ENCODE data around the gene BORCS5. TPM values are rescaled to one million over a fixed set of nuclear protein-coding genes. Genes with fewer than 3 reads are reported as not detected.
"Not testable (repeated sequence)": the region's sequence is repeated elsewhere in the genome, so short reads cannot be mapped to it uniquely, and the experiment has no call there.

Gene BORCS5
- 10 to 100 TPM; 30.9 to 32.4 TPM for total RNA-seq

- POLR2A ChIA-PET = interaction anchor here (0.6 to 8.4 kb wide), 65 partner anchors 7 to 1186 kb away, joined by 3 to 576 read pairs (median 5); partner anchors contain the start of genes BCL2L14, CDKN1B, CREBL2 and DUSP16
These were observed at the start of gene BORCS5 for GRCh38 chr12:12356896-12357718. TSS of gene BORCS5 (plus strand) at chr12:12357078. CDS start at chr12:12357452, 374 bp downstream.

GRCh38 chr12:12310695-12311094, 46.2 kb upstream of the BORCS5 start:
- H3K27me3 Mint-ChIP-seq; CTCF ChIA-PET; H3K9me3 Mint-ChIP-seq; DNase-seq; H3K36me3 Mint-ChIP-seq (ENCODE audit: low read depth); H3K4me3 Mint-ChIP-seq; POLR2A ChIA-PET; H3K27ac Mint-ChIP-seq; H3K4me1 Mint-ChIP-seq: not testable (repeated sequence)

More at GRCh38 chr12:12356896-12357718, at the start of gene BORCS5:
- Mint-ChIP-seq H3K27ac (peak within 1 kb of the TSS; percentile 93), H3K36me3 (ENCODE audit: low read depth) (peaks cover 12% of the 10 kb centered on the region), H3K27me3 (no peaks in the 10 kb centered on the region), H3K4me1 (peaks cover 51% of the 10 kb centered on the region), H3K9me3 (no peaks in the 10 kb centered on the region), H3K4me3 (peak within 1 kb of the TSS; percentile 87)
- DNase-seq = peak; percentile 99
- CTCF ChIA-PET = interaction anchor here (0.6 to 3.8 kb wide), 29 partner anchors 8 to 707 kb away, joined by 3 to 31 read pairs (median 4); partner anchors contain the start of gene ETV6

GRCh38 chr12:12315838-12316237, 41.0 kb upstream of the BORCS5 start:
- no peak overlapping the region for H3K27ac Mint-ChIP-seq
- no peak for DNase-seq
- H3K27me3 Mint-ChIP-seq = peaks cover 7% of the 10 kb centered on the region
- CTCF ChIA-PET = interaction anchor here (0.8 to 1.1 kb wide), 2 partner anchors 12 to 32 kb away, joined by 3 to 5 read pairs; no protein-coding TSS in a partner anchor
- no peaks in the 10 kb centered on the region for H3K36me3 Mint-ChIP-seq (ENCODE audit: low read depth)
- POLR2A ChIA-PET = no interaction called here
- no peaks in the 10 kb centered on the region for H3K4me1 Mint-ChIP-seq
- H3K9me3 Mint-ChIP-seq = no peaks in the 10 kb centered on the region
- no peak overlapping the region for H3K4me3 Mint-ChIP-seq

GRCh38 chr12:12319451-12320183, 37.3 kb upstream of the BORCS5 start:
- no peak overlapping the region for H3K4me3 Mint-ChIP-seq
- no peaks in the 10 kb centered on the region for H3K36me3 Mint-ChIP-seq (ENCODE audit: low read depth)
- POLR2A ChIA-PET = interaction anchor here (0.8 kb wide), 1 partner anchor 23 kb away, joined by 3 read pairs; no protein-coding TSS in a partner anchor
- H3K27me3 Mint-ChIP-seq = peaks cover 7% of the 10 kb centered on the region
- no peaks in the 10 kb centered on the region for H3K4me1 Mint-ChIP-seq
- H3K27ac Mint-ChIP-seq = no peak overlapping the region
- DNase-seq = no peak
- no peaks in the 10 kb centered on the region for H3K9me3 Mint-ChIP-seq
- CTCF ChIA-PET = interaction anchor here (1.1 kb wide), 1 partner anchor 9 kb away, joined by 7 read pairs; no protein-coding TSS in a partner anchor

GRCh38 chr12:12323118-12323517, 33.8 kb upstream of the BORCS5 start:
- CTCF ChIA-PET = no interaction called here
- H3K27ac Mint-ChIP-seq = no peak overlapping the region
- DNase-seq = no peak

GRCh38 chr12:12323591-12323990, 33.3 kb upstream of the BORCS5 start:
- ChIA-PET POLR2A (no interaction called here), CTCF (no interaction called here)
- Mint-ChIP-seq H3K4me3 (no peak overlapping the region), H3K36me3 (ENCODE audit: low read depth) (no peaks in the 10 kb centered on the region), H3K27ac (no peak overlapping the region), H3K9me3 (no peaks in the 10 kb centered on the region), H3K4me1 (peaks cover 5% of the 10 kb centered on the region), H3K27me3 (peaks cover 7% of the 10 kb centered on the region)
- no peak for DNase-seq

More at GRCh38 chr12:12323118-12323517, 33.8 kb upstream of the BORCS5 start:
- peaks cover 5% of the 10 kb centered on the region for H3K4me1 Mint-ChIP-seq
- no peaks in the 10 kb centered on the region for H3K9me3 Mint-ChIP-seq
- no peak overlapping the region for H3K4me3 Mint-ChIP-seq
- H3K36me3 Mint-ChIP-seq (ENCODE audit: low read depth) = no peaks in the 10 kb centered on the region
- POLR2A ChIA-PET = no interaction called here
- H3K27me3 Mint-ChIP-seq = peaks cover 7% of the 10 kb centered on the region

- Mint-ChIP-seq H3K4me1 (peaks cover 5% of the 10 kb centered on the region), H3K27ac (no peak overlapping the region)
These were observed 30.6 kb upstream of the BORCS5 start for GRCh38 chr12:12326262-12326661.

GRCh38 chr12:12327802-12328201, 29.1 kb upstream of the BORCS5 start:
- no peak for DNase-seq
- H3K9me3 Mint-ChIP-seq = no peaks in the 10 kb centered on the region

More at GRCh38 chr12:12326262-12326661, 30.6 kb upstream of the BORCS5 start:
- CTCF ChIA-PET = interaction anchor here (4.7 to 6.7 kb wide), 2 partner anchors 245 to 291 kb away, joined by 25 to 53 read pairs; no protein-coding TSS in a partner anchor
- POLR2A ChIA-PET = interaction anchor here (1.4 kb wide), 1 partner anchor 255 kb away, joined by 3 read pairs; no protein-coding TSS in a partner anchor
- no peak for DNase-seq
- H3K4me3 Mint-ChIP-seq = no peak overlapping the region
- no peaks in the 10 kb centered on the region for H3K36me3 Mint-ChIP-seq (ENCODE audit: low read depth)
- no peaks in the 10 kb centered on the region for H3K9me3 Mint-ChIP-seq
- peaks cover 10% of the 10 kb centered on the region for H3K27me3 Mint-ChIP-seq

GRCh38 chr12:12331244-12331771, 25.6 kb upstream of the BORCS5 start:
- CTCF ChIA-PET = interaction anchor here (1.3 kb wide), 1 partner anchor 211 kb away, joined by 3 read pairs; no protein-coding TSS in a partner anchor
- no peak for DNase-seq
- POLR2A ChIA-PET = interaction anchor here (0.6 kb wide), 1 partner anchor 35 kb away, joined by 3 read pairs; no protein-coding TSS in a partner anchor
- peaks cover 20% of the 10 kb centered on the region for H3K4me1 Mint-ChIP-seq
- H3K27ac Mint-ChIP-seq = no peak overlapping the region
- H3K9me3 Mint-ChIP-seq = no peaks in the 10 kb centered on the region
- H3K27me3 Mint-ChIP-seq = peaks cover 13% of the 10 kb centered on the region
- no peak overlapping the region for H3K4me3 Mint-ChIP-seq
- H3K36me3 Mint-ChIP-seq (ENCODE audit: low read depth) = no peaks in the 10 kb centered on the region

More at GRCh38 chr12:12327802-12328201, 29.1 kb upstream of the BORCS5 start:
- Mint-ChIP-seq H3K36me3 (ENCODE audit: low read depth) (no peaks in the 10 kb centered on the region), H3K27me3 (peaks cover 15% of the 10 kb centered on the region), H3K4me1 (peaks cover 5% of the 10 kb centered on the region), H3K4me3 (no peak overlapping the region), H3K27ac (no peak overlapping the region)
- POLR2A ChIA-PET = no interaction called here
- CTCF ChIA-PET = interaction anchor here (0.6 to 6.7 kb wide), 24 partner anchors 8 to 773 kb away, joined by 3 to 53 read pairs (median 4); partner anchors contain the start of gene BORCS5

GRCh38 chr12:12331896-12332295, 25.0 kb upstream of the BORCS5 start:
- H3K27ac Mint-ChIP-seq = no peak overlapping the region
- DNase-seq = no peak
- no peaks in the 10 kb centered on the region for H3K36me3 Mint-ChIP-seq (ENCODE audit: low read depth)
- POLR2A ChIA-PET = interaction anchor here (0.6 kb wide), 1 partner anchor 36 kb away, joined by 3 read pairs; no protein-coding TSS in a partner anchor
- peaks cover 20% of the 10 kb centered on the region for H3K4me1 Mint-ChIP-seq
- H3K9me3 Mint-ChIP-seq = no peaks in the 10 kb centered on the region
- peaks cover 13% of the 10 kb centered on the region for H3K27me3 Mint-ChIP-seq
- CTCF ChIA-PET = interaction anchor here (3.2 kb wide), 1 partner anchor 249 kb away, joined by 13 read pairs; no protein-coding TSS in a partner anchor
- H3K4me3 Mint-ChIP-seq = no peak overlapping the region

- Mint-ChIP-seq H3K27me3 (peaks cover 13% of the 10 kb centered on the region), H3K4me1 (peaks cover 21% of the 10 kb centered on the region), H3K36me3 (ENCODE audit: low read depth) (no peaks in the 10 kb centered on the region), H3K4me3 (no peak overlapping the region), H3K27ac (no peak overlapping the region), H3K9me3 (no peaks in the 10 kb centered on the region)
- POLR2A ChIA-PET = interaction anchor here (1.2 to 4.4 kb wide), 2 partner anchors 23 to 26 kb away, joined by 3 to 23 read pairs; partner anchors contain the start of gene BORCS5
- CTCF ChIA-PET = interaction anchor here (0.7 to 3.2 kb wide), 16 partner anchors 9 to 754 kb away, joined by 3 to 13 read pairs (median 4); partner anchors contain the start of genes BORCS5, LRP6 and MANSC1
- DNase-seq = no peak
These were observed 23.2 kb upstream of the BORCS5 start for GRCh38 chr12:12333407-12334366.

Data from activated CD4-positive, alpha-beta memory T cell treated with anti-CD3 and anti-CD28 coated beads, Interleukin-2, amount 10 ng/mL, durations not matched to agents 7 days and 5 days (primary cell).